Measurements from ENCODE around the gene UBE4B. TPM values are rescaled to one million over a fixed set of nuclear protein-coding genes. Genes with fewer than 3 reads are reported as not detected.

UBE4B gene
- total and polyA plus RNA-seq, 2 of the 4 experiments (the other 2 are of a cell fraction): 26.5 to 39.3 TPM

DNA sequence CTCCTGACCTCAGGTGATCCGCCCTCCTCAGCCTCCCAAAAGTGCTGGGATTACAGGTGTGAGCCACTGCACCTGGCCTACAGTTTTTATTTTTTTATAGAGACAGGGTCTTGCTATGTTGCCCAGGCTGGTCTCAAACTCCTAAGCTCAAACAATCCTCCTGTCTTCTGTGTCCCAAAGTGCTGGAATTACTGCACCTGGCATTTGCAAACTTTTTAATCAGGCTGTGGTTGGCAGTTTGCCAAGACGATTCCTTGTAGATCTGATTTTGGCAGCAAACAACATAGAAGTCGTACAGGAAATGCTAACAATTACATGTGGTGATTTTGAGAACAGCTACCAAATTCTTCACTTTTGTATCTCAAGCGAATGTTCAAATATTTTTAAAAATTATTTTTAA, 25.6 kb upstream of the UBE4B start:
- H2AK9ac ChIP-seq (replicated peaks; ENCODE audit: low read depth, low read length, poor library complexity): no peak overlapping the region
- no peak overlapping the region for H2BK15ac ChIP-seq (ENCODE audit: low read depth, low read length)
- no peak for ATAC-seq (ENCODE audit: low read depth)
- H3K4me1 ChIP-seq (ENCODE audit: control insufficient read depth, insufficient read depth, low read length): no peaks in the 10 kb centered on the region
- ChIA-PET POLR2A (ENCODE audit: unreplicated experiment) (no interaction called here), CTCF (no interaction called here)
- dilution Hi-C loops (cut with HindIII; ENCODE audit: low sequenced_read_pairs, unreplicated experiment): no loop called here
- no TSS peak for BruUV-seq (replicated peaks)
- H3K9ac ChIP-seq (ENCODE audit: low read depth, low read length): no peak overlapping the region
- H4K8ac ChIP-seq (ENCODE audit: low read depth in 2 of 2, low read length in 2 of 2): no peak overlapping the region
- no peaks in the 10 kb centered on the region for H4K20me1 ChIP-seq (ENCODE audit: insufficient read depth, low read length)
- no peak overlapping the region for H2BK20ac ChIP-seq (ENCODE audit: low read depth, low read length)
- H3K36me3 ChIP-seq (ENCODE audit: control insufficient read depth, insufficient read depth, low read length): no peaks in the 10 kb centered on the region
- no peak overlapping the region for H3K14ac ChIP-seq (replicated peaks; ENCODE audit: low read depth, low read length)
- H2BK120ac ChIP-seq (ENCODE audit: low read depth, low read length): no peak overlapping the region
- no peaks in the 10 kb centered on the region for H3K79me1 ChIP-seq (ENCODE audit: low read depth in 1 of 2, low read length in 2 of 2)
- intact Hi-C loops (cut with micrococcal nuclease): no loop called here
- no peak overlapping the region for H4K91ac ChIP-seq (ENCODE audit: insufficient read depth, low read depth, low read length)
- H3K27ac ChIP-seq (ENCODE audit: insufficient read depth, low read length): no peak overlapping the region
- DNase-seq: no peak
- no peak overlapping the region for H3K4me3 ChIP-seq (ENCODE audit: insufficient read depth, low read depth, low read length)
- H3K4me2 ChIP-seq (ENCODE audit: low read depth, low read length): no peak overlapping the region
- H2BK5ac ChIP-seq (ENCODE audit: low read depth, low read length, poor library complexity, severe bottlenecking): no peak overlapping the region
- no peak overlapping the region for H3K4ac ChIP-seq (ENCODE audit: low read depth, low read length)
- peaks cover 4% of the 10 kb centered on the region for H3K27me3 ChIP-seq (ENCODE audit: control insufficient read depth, insufficient read depth, low read length)
- H3K23ac ChIP-seq (ENCODE audit: low read depth, low read length): no peak overlapping the region
- H3K9me1 ChIP-seq (ENCODE audit: insufficient read depth, low read length): no peaks in the 10 kb centered on the region
- H4K5ac ChIP-seq (ENCODE audit: low read depth, low read length): no peak overlapping the region
- no peaks in the 10 kb centered on the region for H3K9me3 ChIP-seq (ENCODE audit: control insufficient read depth, insufficient read depth, low read length)
- no peak overlapping the region for H3K18ac ChIP-seq (ENCODE audit: low read depth, low read length)
- TF ChIP-seq RCOR1 (IDR thresholded peaks at IDR 0.05; ENCODE audit: insufficient replicate concordance, low read length) (no peak), BHLHE40 (IDR thresholded peaks at IDR 0.05; ENCODE audit: low read depth, low read length) (no peak), SMC3 (IDR thresholded peaks at IDR 0.05; ENCODE audit: low read depth, low read length) (no peak), NFE2L2 (IDR thresholded peaks at IDR 0.05; ENCODE audit: low read depth, low read length) (no peak), MXI1 (IDR thresholded peaks at IDR 0.05; ENCODE audit: borderline replicate concordance, low read depth, low read length) (no peak), MAZ (IDR thresholded peaks at IDR 0.05; ENCODE audit: borderline replicate concordance, low read depth, low read length) (no peak), CHD1 (IDR thresholded peaks at IDR 0.05; ENCODE audit: low read depth, low read length) (no peak), RFX5 (IDR thresholded peaks at IDR 0.05; ENCODE audit: low read depth, low read length) (no peak), FOS (IDR thresholded peaks at IDR 0.05; ENCODE audit: low read depth, low read length) (no peak), MAFK (IDR thresholded peaks at IDR 0.05; ENCODE audit: low read depth, low read length) (no peak)
- TF ChIP-seq, protein P1, sequence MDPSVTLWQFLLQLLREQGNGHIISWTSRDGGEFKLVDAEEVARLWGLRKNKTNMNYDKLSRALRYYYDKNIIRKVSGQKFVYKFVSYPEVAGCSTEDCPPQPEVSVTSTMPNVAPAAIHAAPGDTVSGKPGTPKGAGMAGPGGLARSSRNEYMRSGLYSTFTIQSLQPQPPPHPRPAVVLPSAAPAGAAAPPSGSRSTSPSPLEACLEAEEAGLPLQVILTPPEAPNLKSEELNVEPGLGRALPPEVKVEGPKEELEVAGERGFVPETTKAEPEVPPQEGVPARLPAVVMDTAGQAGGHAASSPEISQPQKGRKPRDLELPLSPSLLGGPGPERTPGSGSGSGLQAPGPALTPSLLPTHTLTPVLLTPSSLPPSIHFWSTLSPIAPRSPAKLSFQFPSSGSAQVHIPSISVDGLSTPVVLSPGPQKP (IDR thresholded peaks at IDR 0.05; ENCODE audit: borderline replicate concordance, low read depth, low read length): no peak
- TF ChIP-seq, protein P2, sequence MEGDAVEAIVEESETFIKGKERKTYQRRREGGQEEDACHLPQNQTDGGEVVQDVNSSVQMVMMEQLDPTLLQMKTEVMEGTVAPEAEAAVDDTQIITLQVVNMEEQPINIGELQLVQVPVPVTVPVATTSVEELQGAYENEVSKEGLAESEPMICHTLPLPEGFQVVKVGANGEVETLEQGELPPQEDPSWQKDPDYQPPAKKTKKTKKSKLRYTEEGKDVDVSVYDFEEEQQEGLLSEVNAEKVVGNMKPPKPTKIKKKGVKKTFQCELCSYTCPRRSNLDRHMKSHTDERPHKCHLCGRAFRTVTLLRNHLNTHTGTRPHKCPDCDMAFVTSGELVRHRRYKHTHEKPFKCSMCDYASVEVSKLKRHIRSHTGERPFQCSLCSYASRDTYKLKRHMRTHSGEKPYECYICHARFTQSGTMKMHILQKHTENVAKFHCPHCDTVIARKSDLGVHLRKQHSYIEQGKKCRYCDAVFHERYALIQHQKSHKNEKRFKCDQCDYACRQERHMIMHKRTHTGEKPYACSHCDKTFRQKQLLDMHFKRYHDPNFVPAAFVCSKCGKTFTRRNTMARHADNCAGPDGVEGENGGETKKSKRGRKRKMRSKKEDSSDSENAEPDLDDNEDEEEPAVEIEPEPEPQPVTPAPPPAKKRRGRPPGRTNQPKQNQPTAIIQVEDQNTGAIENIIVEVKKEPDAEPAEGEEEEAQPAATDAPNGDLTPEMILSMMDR (conservative IDR thresholded peaks at IDR 0.05; ENCODE audit: low read depth, low read length): no peak
- H2AFZ ChIP-seq (replicated peaks; ENCODE audit: low read length, poor library complexity): no peak overlapping the region
- in situ Hi-C loops (cut with MboI; ENCODE audit: low sequenced_read_pairs): no loop called here
- WGBS, 2 experiments (ENCODE audit: extremely low coverage in 2 of 2, insufficient read length in 1 of 2): no CpG with 5 or more reads among the region's 4 CpGs
- no peak overlapping the region for H2AK5ac ChIP-seq (ENCODE audit: low read depth, low read length)
- H3K56ac ChIP-seq (ENCODE audit: extremely low read depth, insufficient read depth, low read length): no peak overlapping the region
